ES-I3 (cell line): ENCODE results near the gene SLC23A2.
"Not testable (repeated sequence)": the region's sequence is repeated elsewhere in the genome, so short reads cannot be mapped to it uniquely, and the experiment has no call there.

Experiments used
- H3K36me3 ChIP-seq: 2 replicates; pipeline ENCODE4 v1.6.1; 2013; ENCODE audit warnings: mild to moderate bottlenecking, low read length, control low read depth, moderate library complexity; ENCODE audit not compliant: insufficient read depth
- H3K4me1 ChIP-seq: 2 replicates; pipeline ENCODE4 v1.6.1; 2013; ENCODE audit warnings: mild to moderate bottlenecking, control low read depth, low read length; ENCODE audit not compliant: insufficient read depth
- H3K9ac ChIP-seq: 2 replicates; pipeline ENCODE4 v1.6.1; 2013; ENCODE audit warnings: low read depth, mild to moderate bottlenecking, low read length, moderate library complexity
- H3K9me3 ChIP-seq: 2 replicates; pipeline ENCODE4 v1.6.1; 2013; ENCODE audit warnings: mild to moderate bottlenecking, low read length, moderate library complexity; ENCODE audit not compliant: control insufficient read depth, insufficient read depth

The SLC23A2 gene

DNA sequence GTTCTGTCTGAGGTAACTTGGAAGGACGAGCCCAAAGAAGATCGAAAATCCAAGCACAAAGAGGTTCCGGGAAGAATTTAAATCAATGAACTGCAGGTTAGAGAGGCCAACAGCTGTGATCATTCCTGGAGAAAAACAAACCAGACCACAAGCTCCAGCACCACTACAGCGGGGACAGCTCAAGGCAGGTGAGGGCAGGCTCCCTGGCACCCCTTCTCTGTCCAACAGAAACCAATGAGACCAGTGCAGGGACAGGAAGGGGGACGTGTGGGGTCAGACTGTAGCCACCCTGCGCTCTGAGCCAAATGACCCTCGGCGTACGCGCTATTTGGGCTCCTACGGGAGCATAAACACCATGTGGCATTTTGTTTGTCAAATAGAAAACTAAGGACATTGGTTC is 139.3 kb downstream of the SLC23A2 start:
- H3K9me3 ChIP-seq: no peaks in the 10 kb centered on the region
- no peak overlapping the region for H3K9ac ChIP-seq
- H3K4me1 ChIP-seq: no peaks in the 10 kb centered on the region
- H3K36me3 ChIP-seq: no peaks in the 10 kb centered on the region; the same call in none of the 2 replicates

DNA sequence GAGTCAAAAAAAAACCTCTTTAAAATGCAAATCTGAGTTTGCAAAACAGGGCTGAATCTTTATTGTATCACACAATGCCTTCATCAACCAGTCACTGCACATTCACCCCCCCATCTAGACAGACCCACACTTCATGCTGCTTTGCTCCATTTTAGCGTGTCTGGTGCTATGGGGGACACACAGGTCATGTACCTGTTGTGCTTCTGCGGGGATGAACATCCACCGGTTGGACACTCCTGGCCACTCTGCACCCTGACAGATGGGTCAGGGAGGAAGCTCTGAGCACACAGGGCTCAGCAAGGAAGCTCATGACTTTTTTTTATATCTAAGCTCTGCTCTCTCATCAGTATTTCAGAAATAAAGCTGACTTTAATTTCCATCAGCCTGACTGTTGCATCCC is 143.3 kb downstream of the SLC23A2 start:
- H3K36me3 ChIP-seq: no peaks in the 10 kb centered on the region; the same call in none of the 2 replicates
- H3K4me1 ChIP-seq: no peaks in the 10 kb centered on the region
- no peaks in the 10 kb centered on the region for H3K9me3 ChIP-seq
- H3K9ac ChIP-seq: no peak overlapping the region

DNA sequence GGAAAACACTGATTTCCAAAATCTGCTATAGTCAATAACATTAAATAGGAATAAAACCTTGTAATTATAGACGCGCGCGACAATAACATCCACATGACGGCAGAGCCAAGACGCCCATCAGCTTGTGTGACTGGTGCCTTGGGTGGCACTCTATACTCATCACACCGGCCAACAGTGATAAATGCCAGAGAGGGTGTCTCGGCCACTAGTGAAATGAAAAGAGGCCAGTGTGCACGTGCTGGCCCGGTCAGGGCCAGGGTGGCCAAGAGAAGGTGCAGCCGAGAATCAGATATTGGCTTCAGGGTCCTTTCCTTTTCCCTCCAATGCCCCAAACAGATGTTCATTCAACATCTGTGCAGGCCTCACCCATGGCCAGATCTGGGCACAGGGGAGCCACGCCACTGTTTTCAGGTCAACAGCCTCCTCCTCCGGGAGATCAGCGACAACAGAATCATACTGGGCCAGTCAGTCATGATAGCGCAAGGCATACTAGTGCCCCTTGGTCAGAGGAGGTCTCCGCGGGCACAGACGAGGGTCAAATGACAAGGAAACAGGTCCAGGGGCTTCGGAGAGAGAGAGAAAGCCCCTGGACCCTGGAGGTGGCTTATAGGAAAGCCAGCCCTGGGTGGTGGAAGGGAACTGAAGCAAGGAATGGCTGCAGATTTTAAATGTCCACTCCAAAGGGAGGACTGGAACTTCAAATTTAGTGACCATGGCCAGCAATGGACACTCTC is 145.1 kb downstream of the SLC23A2 start:
- no peaks in the 10 kb centered on the region for H3K4me1 ChIP-seq
- H3K9ac ChIP-seq: no peak overlapping the region
- H3K36me3 ChIP-seq: no peaks in the 10 kb centered on the region; the same call in none of the 2 replicates
- no peaks in the 10 kb centered on the region for H3K9me3 ChIP-seq

DNA sequence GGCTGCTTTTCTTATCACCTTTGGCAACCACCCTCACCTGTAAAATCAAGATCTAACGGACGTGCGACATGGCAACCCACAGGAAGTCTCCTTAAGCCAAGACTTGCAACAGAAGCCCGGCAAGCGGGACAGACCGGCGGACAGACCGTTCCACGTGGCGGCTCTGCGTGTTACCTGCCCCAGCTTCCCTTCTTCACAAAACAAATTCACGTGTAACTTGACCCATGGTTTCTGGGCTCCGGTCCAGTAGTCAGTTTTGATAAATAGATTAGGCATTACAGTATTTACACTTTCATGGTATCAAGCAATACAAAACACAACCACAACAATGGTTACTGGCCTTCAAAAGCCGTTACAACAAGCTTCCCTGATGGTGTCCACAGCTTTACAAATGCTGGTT is 145.8 kb downstream of the SLC23A2 start:
- Histone ChIP-seq H3K4me1 (no peaks in the 10 kb centered on the region), H3K9ac (no peak overlapping the region), H3K36me3 (no peaks in the 10 kb centered on the region; the same call in none of the 2 replicates), H3K9me3 (no peaks in the 10 kb centered on the region)

DNA sequence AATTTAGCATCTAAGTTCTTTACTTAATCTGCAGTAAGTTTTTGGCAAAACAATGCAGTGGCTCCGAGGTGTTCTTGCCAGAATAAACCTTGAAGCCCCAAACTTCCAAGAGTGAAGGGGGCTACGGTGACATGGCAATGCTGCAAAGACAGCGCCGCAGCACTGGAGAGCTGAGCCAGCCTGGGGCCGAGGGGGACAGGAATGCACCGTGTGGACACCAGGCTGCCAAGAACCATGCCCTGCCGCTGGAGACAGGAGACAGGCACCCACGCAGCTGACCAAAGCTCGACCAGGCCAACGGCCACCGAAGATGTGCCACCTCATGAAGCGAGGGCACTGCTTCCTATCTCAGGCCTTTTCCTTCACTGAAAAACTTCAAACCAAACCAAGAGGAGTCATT is 146.2 kb downstream of the SLC23A2 start:
- Histone ChIP-seq H3K9ac (no peak overlapping the region), H3K9me3 (no peaks in the 10 kb centered on the region), H3K4me1 (no peaks in the 10 kb centered on the region), H3K36me3 (no peaks in the 10 kb centered on the region; the same call in 1 of the 2 replicates)

DNA sequence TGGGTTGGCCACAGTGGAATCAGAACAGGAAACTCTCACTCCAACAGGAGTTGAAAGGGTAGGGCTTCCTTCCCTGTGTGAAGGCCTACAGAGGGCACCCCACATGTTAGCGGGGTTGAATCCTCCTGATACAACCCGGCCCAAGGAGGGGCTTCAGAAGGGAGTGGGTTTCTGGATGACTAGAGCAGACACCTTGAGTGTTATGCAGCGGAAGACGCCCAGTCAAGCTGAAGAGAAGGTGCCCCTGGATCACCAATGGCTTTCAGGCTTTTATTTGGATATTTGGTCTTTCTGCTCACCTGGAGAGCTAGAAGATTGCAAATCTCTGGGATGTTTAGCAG is 146.8 kb downstream of the SLC23A2 start:
- Histone ChIP-seq H3K9ac (no peak overlapping the region), H3K36me3 (no peaks in the 10 kb centered on the region; the same call in 1 of the 2 replicates), H3K4me1 (no peaks in the 10 kb centered on the region), H3K9me3 (no peaks in the 10 kb centered on the region)

DNA sequence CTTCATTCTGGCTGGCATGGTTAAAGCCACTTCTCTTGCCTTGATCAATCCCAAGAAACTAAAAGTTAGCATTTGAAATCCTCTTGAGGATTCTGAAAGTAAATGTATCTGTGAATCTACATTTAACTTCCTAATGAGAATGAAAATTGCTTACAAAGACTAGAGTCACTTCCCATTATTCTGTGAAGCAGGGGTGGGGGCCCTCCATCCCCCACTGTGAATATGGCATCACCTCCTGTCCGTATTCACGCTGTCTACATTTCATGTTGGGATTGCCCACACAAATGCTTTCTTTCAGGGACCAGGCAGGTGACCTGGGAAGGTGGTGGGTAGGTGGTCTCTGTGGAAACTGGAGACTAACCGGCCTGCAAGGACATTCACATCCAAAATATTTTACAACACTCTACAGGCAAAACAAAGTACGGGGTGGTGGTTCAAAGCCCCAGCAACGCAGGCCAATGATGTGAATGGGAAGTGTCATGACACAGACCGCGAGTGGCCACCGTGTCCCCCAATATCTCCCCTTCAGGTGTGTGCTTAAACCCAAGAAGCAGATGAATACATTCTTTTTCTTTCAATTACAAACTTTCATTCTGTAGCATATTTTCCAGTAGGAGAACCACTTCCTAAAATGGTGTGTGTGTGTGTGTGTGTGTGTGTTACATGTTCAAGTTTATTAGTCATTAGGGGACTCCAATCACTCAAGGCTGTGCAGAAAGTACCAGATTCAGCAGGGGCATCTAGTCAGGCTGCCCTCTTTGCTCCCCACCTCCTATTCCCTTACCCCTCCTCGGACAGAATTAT is 147.4 kb downstream of the SLC23A2 start:
- Histone ChIP-seq H3K9ac (no peak overlapping the region), H3K9me3 (no peaks in the 10 kb centered on the region), H3K36me3 (no peaks in the 10 kb centered on the region), H3K4me1 (no peaks in the 10 kb centered on the region)

DNA sequence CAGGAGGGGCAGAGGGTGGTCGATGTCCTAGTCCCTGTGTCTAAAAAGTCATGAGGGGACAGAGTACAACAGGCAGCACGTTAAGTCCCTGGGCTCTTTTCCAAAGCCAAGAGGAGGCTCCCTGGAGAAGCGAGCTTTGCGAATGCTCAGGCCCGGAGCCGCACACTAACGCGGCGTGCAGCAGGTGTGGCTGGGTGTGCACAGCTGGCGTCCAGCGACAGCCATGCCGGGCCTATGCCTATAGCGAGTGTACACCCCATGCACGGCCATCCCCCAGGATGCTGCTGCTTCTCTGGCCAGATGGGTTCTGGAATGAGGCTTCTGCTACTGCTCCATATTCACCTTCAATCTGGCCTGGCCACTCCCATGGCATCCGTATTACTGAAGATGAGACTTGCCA is 148.3 kb downstream of the SLC23A2 start:
- no peak overlapping the region for H3K9ac ChIP-seq

DNA sequence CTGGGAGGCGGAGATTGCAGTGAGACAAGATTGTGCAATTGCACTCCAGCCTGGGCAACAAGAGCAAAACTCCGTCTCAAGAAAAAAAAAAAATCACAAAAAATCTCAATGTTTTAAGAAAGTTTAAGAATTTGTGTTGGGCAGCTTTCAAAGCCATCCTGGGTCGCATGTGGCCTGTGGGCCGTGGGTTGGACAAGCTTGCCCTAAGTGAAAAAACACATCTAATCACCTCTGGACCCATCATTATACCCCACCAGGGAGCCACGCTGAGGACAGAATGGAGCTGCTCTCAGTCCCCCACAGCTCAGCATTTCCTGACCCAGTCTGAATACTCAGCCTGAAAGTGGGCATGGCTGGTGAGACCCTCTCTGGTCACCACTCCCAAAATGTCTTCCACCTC is 150.3 kb downstream of the SLC23A2 start:
- no peaks in the 10 kb centered on the region for H3K9me3 ChIP-seq
- no peaks in the 10 kb centered on the region for H3K36me3 ChIP-seq
- H3K9ac ChIP-seq: no peak overlapping the region
- H3K4me1 ChIP-seq: no peaks in the 10 kb centered on the region

More for the DNA sequence above, 148.3 kb downstream of the SLC23A2 start:
- Histone ChIP-seq H3K36me3 (no peaks in the 10 kb centered on the region), H3K9me3 (no peaks in the 10 kb centered on the region), H3K4me1 (no peaks in the 10 kb centered on the region)

DNA sequence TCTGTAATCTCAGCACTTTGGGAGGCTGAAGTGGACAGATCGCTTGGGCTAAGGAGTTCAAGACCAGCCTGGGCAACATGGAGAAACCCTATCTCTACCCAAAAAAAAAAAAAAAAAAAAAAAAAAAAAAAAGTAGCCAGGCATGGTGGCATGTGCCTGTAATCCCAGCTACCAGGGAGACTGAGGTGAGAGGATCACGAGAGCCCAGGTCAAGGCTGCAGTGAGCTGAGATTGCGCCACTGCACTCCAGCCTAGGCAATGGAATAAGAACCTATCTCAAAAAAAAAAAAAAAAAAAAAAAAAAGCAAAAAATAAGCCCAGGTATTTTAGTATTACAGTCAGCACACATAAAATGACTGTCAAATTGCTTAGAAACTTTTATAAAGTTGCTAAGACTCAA is 152.5 kb downstream of the SLC23A2 start:
- H3K9ac ChIP-seq, H3K4me1 ChIP-seq, H3K9me3 ChIP-seq, H3K36me3 ChIP-seq: not testable (repeated sequence)

DNA sequence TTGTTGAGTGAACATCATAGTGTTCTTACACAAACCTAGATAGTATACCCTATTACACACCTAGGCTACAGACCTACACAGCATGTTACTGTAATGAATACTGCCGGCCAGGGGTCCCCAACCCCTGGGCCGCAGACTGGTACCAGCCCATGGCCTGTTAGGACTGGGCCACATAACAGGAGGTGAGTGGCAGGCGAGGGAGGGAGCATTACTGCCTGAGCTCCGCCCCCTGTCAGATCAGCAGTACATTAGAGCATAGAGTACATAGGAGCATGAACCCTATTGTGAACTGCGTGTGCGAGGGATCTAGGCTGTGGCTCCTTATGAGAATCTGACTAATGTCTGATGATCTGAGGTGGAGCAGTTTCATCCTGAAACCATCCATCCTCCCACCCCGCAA is 153.3 kb downstream of the SLC23A2 start:
- Histone ChIP-seq H3K9ac (no peak overlapping the region), H3K4me1 (no peaks in the 10 kb centered on the region), H3K36me3 (no peaks in the 10 kb centered on the region), H3K9me3 (no peaks in the 10 kb centered on the region)

DNA sequence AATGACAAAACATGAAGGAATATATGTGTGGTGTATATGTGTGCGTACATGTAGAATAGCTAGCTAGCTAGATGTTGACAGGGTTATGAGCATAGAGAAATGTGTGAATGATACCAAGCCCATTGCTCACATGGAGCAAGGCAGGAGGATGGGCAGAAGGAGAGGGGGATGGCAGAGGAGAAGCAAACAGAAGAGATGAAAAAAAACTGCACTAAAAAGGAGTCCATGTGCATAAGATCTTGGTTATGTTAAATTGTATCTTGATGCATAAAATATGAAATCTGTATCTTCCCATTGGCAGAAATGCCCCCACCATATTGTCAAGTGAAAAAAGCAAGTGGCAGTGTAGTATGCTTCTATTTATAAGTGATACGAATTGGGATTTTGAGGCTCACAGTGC is 154.5 kb downstream of the SLC23A2 start:
- no peaks in the 10 kb centered on the region for H3K4me1 ChIP-seq
- H3K9ac ChIP-seq: no peak overlapping the region
- no peaks in the 10 kb centered on the region for H3K36me3 ChIP-seq
- no peaks in the 10 kb centered on the region for H3K9me3 ChIP-seq

DNA sequence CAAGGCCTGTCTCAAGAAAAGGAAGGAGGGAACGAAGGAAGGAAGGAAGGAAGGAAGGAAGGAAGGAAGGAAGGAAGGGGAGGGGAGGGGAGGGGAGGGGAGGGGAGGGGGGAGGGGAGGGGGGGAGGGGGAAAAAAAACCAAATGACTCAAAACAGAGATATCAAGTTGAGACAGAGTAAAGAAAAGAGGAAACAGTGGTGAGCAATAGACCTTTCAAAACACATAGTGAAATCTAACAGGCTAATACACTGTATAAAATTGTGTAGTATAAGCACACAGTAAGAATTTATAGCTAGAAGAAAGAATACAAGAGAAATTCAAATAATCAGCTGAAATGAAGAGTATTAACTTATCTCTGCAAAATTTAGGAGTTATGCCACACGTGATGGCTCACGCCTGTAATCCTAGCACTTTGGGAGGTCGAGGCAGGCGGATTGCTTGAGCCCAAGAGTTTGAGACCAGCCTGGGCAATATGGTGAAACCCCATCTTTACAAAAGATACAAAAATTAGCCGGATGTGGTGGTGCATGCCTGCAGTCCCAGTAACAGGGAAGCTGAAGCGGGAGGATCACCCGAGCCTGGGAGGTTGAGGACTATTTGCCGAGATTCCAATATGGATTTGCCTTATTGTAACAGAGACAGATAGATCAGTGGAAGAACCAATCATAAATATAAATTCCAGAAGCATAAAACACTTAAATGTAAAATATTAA is 156.4 kb downstream of the SLC23A2 start:
- Histone ChIP-seq H3K9me3 (no peaks in the 10 kb centered on the region), H3K36me3 (no peaks in the 10 kb centered on the region), H3K4me1 (no peaks in the 10 kb centered on the region), H3K9ac (no peak overlapping the region)

DNA sequence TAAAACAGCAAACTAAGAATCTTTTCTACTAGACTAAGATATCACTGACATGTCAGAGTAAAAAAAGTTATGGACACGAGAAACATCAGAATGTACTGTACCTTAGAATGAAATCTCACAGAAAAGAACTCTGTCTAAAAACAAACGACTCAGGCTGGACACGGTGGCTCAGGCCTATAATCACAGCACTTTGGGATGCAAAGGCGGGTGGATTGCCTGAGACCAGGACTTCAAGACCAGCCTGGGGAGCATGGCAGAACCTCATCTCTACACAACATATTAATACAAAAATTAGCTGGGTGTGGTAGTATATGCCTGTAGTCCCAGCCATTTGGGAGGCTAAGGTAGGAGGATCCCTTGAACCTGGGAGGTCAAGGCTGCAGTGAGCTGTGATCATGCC is 157.0 kb downstream of the SLC23A2 start:
- no peaks in the 10 kb centered on the region for H3K4me1 ChIP-seq
- H3K9me3 ChIP-seq: no peaks in the 10 kb centered on the region
- no peak overlapping the region for H3K9ac ChIP-seq
- no peaks in the 10 kb centered on the region for H3K36me3 ChIP-seq
